OCI-LY7 (cell line): Measurements from ENCODE around the gene GALNT6.

ENCODE experiments used
- EZH2phosphoT487 ChIP-seq: fragments of 200-600 bp; sonication (generic); IDR thresholded peaks from 2 replicates; pipeline ENCODE4 v1.6.1; 2018; ENCODE audit warnings: low read depth, borderline replicate concordance, mild to moderate bottlenecking, mixed run types, antibody characterized with exemption, low read length, moderate library complexity, mixed read lengths
- TF ChIP-seq, protein P1 (sequence below): fragments of 200-600 bp; sonication (generic); conservative IDR thresholded peaks from 2 replicates; pipeline ENCODE4 v1.5.1; 2014; ENCODE audit warnings: mild to moderate bottlenecking, antibody characterized with exemption, low read length, moderate library complexity, mixed read lengths

DNA sequence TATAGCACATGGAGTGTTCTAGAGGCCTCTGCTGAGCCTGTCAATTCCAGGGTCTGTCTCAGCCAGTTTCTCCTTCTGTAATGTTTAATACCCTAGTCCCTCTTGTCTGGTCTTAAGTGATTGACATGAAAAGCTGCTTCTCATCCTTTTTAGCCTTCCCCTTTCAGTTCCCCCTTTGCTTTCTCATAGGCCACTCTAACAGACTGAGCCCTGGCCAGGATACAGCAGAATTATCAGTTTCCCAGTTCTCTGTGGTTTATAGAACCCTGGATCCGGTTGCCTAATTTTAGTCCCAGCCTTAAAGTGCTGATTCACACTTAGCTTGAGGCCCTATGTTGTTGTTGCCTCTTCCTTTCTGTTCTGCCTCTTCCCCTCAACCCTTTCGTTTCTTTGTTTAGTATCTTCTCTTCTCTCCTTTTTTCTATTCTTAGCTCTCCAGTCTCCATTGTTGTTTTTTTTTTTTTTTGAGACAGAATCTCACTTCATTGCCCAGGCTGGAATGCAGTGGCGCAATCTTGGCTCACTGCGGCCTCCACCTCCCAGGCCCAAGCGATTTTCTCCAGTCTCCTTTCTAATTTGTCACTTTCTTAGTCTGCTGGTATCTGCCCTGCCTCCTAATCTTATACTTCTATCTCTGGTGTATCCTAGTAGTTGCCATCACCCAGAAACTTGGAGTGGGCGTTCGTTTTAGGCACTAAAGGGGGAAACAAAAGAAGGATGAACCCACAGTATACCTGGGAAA, 64.3 kb downstream of the GALNT6 start:
- TF ChIP-seq, protein P1, sequence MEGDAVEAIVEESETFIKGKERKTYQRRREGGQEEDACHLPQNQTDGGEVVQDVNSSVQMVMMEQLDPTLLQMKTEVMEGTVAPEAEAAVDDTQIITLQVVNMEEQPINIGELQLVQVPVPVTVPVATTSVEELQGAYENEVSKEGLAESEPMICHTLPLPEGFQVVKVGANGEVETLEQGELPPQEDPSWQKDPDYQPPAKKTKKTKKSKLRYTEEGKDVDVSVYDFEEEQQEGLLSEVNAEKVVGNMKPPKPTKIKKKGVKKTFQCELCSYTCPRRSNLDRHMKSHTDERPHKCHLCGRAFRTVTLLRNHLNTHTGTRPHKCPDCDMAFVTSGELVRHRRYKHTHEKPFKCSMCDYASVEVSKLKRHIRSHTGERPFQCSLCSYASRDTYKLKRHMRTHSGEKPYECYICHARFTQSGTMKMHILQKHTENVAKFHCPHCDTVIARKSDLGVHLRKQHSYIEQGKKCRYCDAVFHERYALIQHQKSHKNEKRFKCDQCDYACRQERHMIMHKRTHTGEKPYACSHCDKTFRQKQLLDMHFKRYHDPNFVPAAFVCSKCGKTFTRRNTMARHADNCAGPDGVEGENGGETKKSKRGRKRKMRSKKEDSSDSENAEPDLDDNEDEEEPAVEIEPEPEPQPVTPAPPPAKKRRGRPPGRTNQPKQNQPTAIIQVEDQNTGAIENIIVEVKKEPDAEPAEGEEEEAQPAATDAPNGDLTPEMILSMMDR: no peak
- TF ChIP-seq EZH2phosphoT487: no peak
